Measurements from ENCODE around the gene TYW1B.
"Not testable (repeated sequence)": the region's sequence is repeated elsewhere in the genome, so short reads cannot be mapped to it uniquely, and the experiment has no call there.

The TYW1B gene

DNA sequence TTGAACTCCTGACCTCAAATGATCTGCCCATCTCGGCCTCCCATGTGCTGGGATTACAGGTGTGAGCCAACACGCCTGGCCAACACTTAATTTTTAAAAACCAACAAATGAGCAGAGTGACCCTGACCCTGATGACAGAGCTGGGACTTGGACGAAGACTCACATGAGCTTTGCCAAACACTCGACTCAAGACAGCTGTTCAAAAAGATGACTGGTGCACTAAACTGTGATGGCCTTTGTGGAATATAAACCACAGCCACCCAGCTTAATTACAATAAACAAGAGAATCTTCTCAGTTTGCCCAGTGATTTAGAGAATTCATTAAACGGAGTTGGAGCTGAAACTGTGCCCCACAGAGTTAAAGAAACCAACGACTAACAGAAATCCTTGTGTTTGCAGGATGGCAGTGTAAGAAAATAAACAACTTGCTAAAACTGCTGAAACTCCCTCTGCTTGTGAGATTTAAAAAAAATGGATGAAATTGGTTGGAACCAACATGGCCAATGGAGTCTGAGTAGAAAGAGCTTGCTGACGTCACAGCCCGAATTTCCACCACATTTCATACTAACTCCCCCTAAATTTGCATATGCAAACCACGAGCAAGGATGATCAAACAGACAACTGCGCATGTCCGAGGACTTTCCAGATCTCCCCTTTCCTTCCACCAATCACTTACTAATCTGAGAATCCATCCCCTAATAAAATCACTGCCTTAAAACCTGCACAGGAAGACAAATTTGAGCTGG, 209.4 kb downstream of the TYW1B start:
- not testable (repeated sequence) for DNase-seq

- not testable (repeated sequence) for DNase-seq
Measured at GRCh38 chr7:72609761-72610160, 218.2 kb downstream of the TYW1B start.

DNA sequence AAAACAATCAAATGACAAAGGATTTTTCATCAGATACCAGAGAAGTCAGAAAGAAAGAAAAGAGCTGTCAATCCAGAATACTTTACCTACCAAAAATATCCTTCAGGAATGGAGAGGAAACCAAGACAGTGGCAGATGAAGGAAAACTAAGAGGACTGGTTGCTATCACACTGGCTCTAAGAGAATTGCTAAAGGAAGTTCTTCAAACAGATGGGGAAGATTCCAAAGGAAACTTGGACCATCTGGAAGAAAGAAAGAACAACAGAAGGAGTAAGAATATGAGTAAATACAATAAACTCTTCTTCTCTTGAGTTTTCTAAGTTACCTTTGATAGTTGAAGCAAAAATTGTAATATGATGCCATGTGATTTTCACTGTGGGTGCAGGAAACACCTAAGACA, 220.0 kb downstream of the TYW1B start:
- DNase-seq: not testable (repeated sequence)

- not testable (repeated sequence) for DNase-seq
Measured at GRCh38 chr7:72605863-72606431, 222.1 kb downstream of the TYW1B start.

DNA sequence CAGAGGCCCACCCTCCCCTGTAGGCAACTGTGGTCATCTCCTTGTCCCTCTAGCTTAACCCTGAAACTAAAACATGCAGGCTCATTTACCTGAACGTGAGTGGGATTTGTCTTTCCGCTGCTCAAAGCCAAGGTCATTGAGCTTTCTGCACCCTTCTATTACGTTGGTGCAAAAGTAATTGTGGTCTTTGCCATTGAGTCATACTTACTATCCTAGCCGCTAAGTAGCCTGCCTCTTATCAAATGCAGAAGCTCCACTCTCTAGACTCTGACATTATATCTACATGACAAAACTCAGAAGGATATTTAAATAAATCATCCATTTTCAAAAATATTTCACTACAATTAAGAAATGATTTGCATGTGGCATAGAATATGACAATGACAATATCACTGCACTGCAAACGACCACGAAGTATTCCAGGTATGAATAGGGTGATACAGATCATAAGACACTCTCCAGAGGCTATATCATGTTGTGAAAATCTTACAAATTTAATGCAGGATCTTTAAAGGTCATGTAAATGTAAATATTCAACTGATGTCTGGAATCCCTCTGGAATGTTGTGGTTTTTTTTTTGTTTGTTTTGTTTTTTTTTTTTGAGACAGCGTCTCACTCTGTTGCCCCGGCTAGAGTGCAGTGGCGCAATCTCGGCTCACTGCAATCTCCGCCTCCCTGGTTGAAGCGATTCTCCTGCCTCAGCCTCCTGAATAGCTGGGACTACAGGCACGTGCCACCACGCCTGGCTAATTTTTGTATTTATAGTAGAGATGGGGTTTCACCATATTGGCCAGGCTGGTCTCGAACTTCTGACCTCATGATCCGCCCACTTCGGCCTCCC, 223.0 kb downstream of the TYW1B start:
- not testable (repeated sequence) for DNase-seq

- not testable (repeated sequence) for DNase-seq
Measured at GRCh38 chr7:72603476-72603875, 224.5 kb downstream of the TYW1B start.

- no peak for DNase-seq
Measured at GRCh38 chr7:72603073-72603472, 224.9 kb downstream of the TYW1B start.

GRCh38 chr7:72601683-72602082, 226.3 kb downstream of the TYW1B start:
- DNase-seq: not testable (repeated sequence)

GRCh38 chr7:72590023-72590422, 238.0 kb downstream of the TYW1B start:
- DNase-seq: not testable (repeated sequence)

- DNase-seq: not testable (repeated sequence)
Measured at GRCh38 chr7:72587267-72587666, 240.7 kb downstream of the TYW1B start.

DNA sequence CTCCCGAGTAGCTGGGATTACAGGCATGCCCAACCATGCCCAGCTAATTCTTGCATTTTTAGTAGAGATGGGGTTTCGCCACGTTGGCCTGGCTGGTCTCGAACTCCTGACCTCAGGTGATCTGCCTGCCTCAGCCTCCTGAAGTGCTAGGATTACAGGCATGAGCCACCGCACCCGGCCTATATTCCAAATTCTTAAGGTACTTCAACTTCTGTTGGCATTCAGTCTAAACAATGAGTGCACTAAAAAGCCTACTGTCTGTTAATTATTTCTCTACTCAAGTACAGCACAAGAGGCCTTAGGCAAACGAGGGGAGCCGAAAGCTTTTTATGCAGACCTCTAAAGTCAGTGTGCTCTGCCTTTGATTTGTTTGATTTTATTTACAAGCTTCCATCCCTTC, 243.4 kb downstream of the TYW1B start:
- DNase-seq: not testable (repeated sequence)

DNA sequence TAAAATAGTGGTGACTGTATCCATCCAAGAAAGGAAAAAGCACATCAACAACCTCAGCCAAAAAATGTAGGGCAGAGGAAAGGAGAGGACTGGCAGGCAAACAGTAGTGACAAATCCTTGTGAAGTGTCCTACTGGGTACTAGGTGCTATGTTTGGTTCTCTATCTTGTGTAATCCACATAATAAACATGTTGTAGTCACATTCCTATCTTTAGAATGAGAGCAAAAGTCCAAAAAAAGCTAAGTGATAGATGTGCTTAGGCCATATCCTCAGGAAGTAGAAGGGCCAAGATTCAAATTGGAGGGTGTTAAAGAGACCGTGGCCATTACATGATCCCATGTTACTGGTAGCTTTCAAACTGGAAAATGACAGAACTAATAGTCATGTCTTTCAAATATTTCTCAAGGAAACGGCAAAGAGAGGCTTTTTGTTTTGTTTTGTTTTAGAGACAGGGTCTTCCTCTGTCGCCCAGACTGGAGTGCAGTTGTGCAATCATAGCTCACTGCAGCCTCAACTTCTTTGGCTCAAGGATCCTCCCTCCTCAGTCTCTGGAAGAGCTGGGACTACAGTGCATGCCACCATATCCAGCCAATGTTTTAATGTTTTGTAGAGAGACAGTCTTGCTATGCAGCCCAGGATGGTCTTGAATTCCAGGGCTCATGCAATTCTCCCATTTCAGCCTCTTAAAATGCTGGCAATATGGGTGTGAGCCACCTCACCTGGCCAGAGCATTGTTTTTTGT, 244.2 kb downstream of the TYW1B start:
- DNase-seq: not testable (repeated sequence)

DNA sequence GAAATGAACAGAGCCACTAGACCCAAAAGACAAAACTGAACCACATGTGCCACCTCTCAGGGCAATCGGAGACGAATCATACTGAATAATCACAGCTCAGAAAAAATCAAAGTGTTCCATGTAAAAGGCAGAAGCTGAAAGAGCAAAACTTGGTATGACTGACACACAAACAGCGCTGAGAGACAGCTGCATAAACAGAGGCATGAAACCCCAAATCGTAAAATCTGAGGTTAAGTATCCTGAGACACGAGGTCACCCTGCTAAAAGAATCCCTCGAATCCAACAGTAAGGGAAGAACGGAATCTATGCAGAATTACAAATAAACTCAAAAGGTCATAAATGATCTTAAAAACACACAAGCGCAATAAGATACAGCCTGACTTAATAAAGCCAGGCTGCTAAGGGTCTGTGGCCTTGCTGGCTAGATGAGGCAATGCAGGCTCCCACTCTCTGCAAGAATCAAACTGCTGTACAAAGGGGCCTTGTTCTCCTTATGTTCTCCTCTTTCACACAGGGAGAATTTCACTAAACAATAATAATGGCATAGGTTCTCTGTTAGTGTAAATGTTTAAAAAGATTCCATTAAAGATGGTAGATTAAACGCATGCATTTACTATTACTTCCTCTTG, 247.7 kb downstream of the TYW1B start:
- not testable (repeated sequence) for DNase-seq

- DNase-seq: no peak
Measured at GRCh38 chr7:72577107-72577506, 250.9 kb downstream of the TYW1B start.

GRCh38 chr7:72561988-72562387, 266.0 kb downstream of the TYW1B start:
- not testable (repeated sequence) for DNase-seq

- not testable (repeated sequence) for DNase-seq
Measured at GRCh38 chr7:72559546-72559945, 268.5 kb downstream of the TYW1B start.

- not testable (repeated sequence) for DNase-seq
Measured at GRCh38 chr7:72556733-72557132, 271.3 kb downstream of the TYW1B start.

- not testable (repeated sequence) for DNase-seq
Measured at GRCh38 chr7:72555238-72555637, 272.8 kb downstream of the TYW1B start.

GRCh38 chr7:72554401-72554800, 273.6 kb downstream of the TYW1B start:
- DNase-seq: not testable (repeated sequence)

DNA sequence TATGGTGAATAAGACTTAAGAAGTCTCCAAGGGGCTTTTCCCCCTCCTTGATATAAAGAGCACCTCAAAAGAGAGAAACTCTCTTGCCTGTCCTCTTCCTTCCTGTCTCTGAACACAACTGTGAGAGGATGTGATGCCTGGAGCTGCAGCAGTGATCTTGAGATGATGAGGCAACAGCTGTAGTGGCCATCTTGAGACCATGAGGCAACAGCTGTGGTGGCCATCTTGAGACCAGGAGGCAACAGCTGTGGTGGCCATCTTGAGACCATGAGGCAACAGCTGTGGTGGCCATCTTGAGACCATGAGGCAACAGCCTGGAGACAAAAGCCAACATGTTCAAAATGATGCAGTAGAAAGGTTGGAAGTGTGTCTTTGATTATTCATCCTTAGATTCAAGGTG, 277.5 kb downstream of the TYW1B start:
- DNase-seq: not testable (repeated sequence)

- not testable (repeated sequence) for DNase-seq
Measured at GRCh38 chr7:72546586-72547237, 281.3 kb downstream of the TYW1B start.

- not testable (repeated sequence) for DNase-seq
Measured at GRCh38 chr7:72544531-72544930, 283.5 kb downstream of the TYW1B start.

All from NCI-H1092 treated with DMSO at 0.1 percent for 48 hours (cell line).